K562 (cell line): Measurements from ENCODE around the gene INSIG1. TPM values are rescaled to one million over a fixed set of nuclear protein-coding genes. Genes with fewer than 3 reads are reported as not detected.

Experiments used
- BMI1 ChIP-seq: fragments of 150-350 bp; IDR thresholded peaks from 2 replicates; pipeline ENCODE4 v1.6.1; 2014; ENCODE audit warnings: low read length
- CEBPG ChIP-seq, 3 experiments: fragments of 200-800 bp in 1 of 3; sonication (Bioruptor generic) in 1 of 3; sonication (generic) in 1 of 3; formaldehyde crosslinking in 1 of 3; IDR thresholded peaks in 2 of 3; conservative IDR thresholded peaks in 1 of 3; 2 replicates each; pipeline versions ENCODE4 v1.6.1 to v1.8.0; 2016 to 2022; ENCODE audit warnings: missing compliant biosample characterization in 2 of 3, missing genetic modification characterization in 2 of 3, mild to moderate bottlenecking in 1 of 3, missing genetic modification reagents in 1 of 3
- ELF1 ChIP-seq: fragments of 200-800 bp; sonication (Bioruptor generic); IDR thresholded peaks from 2 replicates; pipeline ENCODE4 v1.6.1; 2016; ENCODE audit warnings: missing genetic modification characterization, missing compliant biosample characterization
- FOXK2 ChIP-seq, 2 experiments: fragments of 450-650 bp; IDR thresholded peaks in 1 of 2; conservative IDR thresholded peaks in 1 of 2; 2 replicates each; pipeline ENCODE4 v1.6.1; 2016; ENCODE audit warnings: low read depth in 2 of 2, mild to moderate bottlenecking in 1 of 2
- KAT8 ChIP-seq: fragments of 450-650 bp; IDR thresholded peaks from 2 replicates; pipeline ENCODE4 v1.6.1; 2016; ENCODE audit warnings: low read depth, mild to moderate bottlenecking
- LARP7 ChIP-seq: fragments of 450-650 bp; IDR thresholded peaks from 2 replicates; pipeline ENCODE4 v1.6.1; 2016
- PHF8 ChIP-seq: fragments of 200-600 bp; sonication (generic); IDR thresholded peaks from 2 replicates; pipeline ENCODE4 v1.6.1; 2012; ENCODE audit warnings: mixed run types, mild to moderate bottlenecking, inconsistent platforms, low read length, moderate library complexity, borderline replicate concordance
- PML ChIP-seq: IDR thresholded peaks from 2 replicates; pipeline ENCODE4 v1.6.1; 2012; ENCODE audit warnings: low read length, inconsistent platforms
- RAD51 ChIP-seq: fragments of 450-650 bp; IDR thresholded peaks from 2 replicates; pipeline ENCODE4 v1.7.1; 2016; ENCODE audit warnings: low read depth, mild to moderate bottlenecking, borderline replicate concordance
- TAF9B ChIP-seq: fragments of 450-650 bp; IDR thresholded peaks from 2 replicates; pipeline ENCODE4 v1.6.1; 2018; ENCODE audit warnings: mild to moderate bottlenecking; ENCODE audit not compliant: partially characterized antibody
- ZFX ChIP-seq: sonication (generic); formaldehyde crosslinking; IDR thresholded peaks from 2 replicates; pipeline ENCODE4 v1.8.0; 2022; ENCODE audit warnings: mild to moderate bottlenecking, missing genetic modification reagents, moderate library complexity
- ZNF239 ChIP-seq: fragments of 250-450 bp; sonication (Bioruptor Pico); IDR thresholded peaks from 2 replicates; pipeline ENCODE4 v1.4.0; 2020; ENCODE audit warnings: mild to moderate bottlenecking
- ZNF354B ChIP-seq: fragments of 250-450 bp; sonication (Bioruptor Pico); IDR thresholded peaks from 2 replicates; pipeline ENCODE4 v1.4.0; 2020
- ZNF586 ChIP-seq: fragments of 450-650 bp; formaldehyde crosslinking; conservative IDR thresholded peaks from 2 replicates; pipeline ENCODE4 v1.4.0; 2020; ENCODE audit warnings: mild to moderate bottlenecking, moderate library complexity
- ZNF76 ChIP-seq: fragments of 250-450 bp; sonication (Bioruptor Pico); IDR thresholded peaks from 2 replicates; pipeline ENCODE4 v1.4.0; 2020; ENCODE audit warnings: mild to moderate bottlenecking, moderate library complexity, borderline replicate concordance
- ZNF764 ChIP-seq: fragments of 250-450 bp; sonication (Bioruptor Pico); IDR thresholded peaks from 2 replicates; pipeline ENCODE4 v1.4.0; 2020; ENCODE audit warnings: low read depth, mild to moderate bottlenecking, moderate library complexity
- polyA plus RNA-seq, 8 experiments: library from polyadenylated mRNA; depleted of rRNA in 4 of 8; stranded (reverse) in 5 of 8; unstranded in 3 of 8; fragments of >200 nt; fragmentation: Nextera tagmentation in 2 of 8; fragmentation: Illumina TruSeq in 1 of 8; extraction: Ambion mirVana in 2 of 8; extraction: Trizol in 1 of 8; gene quantifications; 2 replicates each; pipeline versions ENCODE4 v1.2.1 to v1.2.3, GENCODE V29; 2011 to 2014; ENCODE audit warnings: inconsistent platforms in 1 of 8, missing spikeins in 1 of 8
- total RNA-seq, 7 experiments: library from RNA; depleted of rRNA in 6 of 7; stranded (reverse); fragments of >200 nt in 6 of 7; fragmentation: Illumina TruSeq in 2 of 7; extraction: Trizol in 2 of 7; gene quantifications; 2 replicates each; pipeline versions ENCODE4 v1.2.1 to v1.2.3, GENCODE V29; 2011 to 2021; ENCODE audit warnings: low replicate concordance in 1 of 7
- TF ChIP-seq, protein P1 (sequence below): sonication (generic); formaldehyde crosslinking; IDR thresholded peaks from 2 replicates; pipeline ENCODE4 v1.4.0; 2020; ENCODE audit warnings: mild to moderate bottlenecking, missing genetic modification reagents
- TF ChIP-seq, protein P2 (sequence below): fragments of 450-650 bp; IDR thresholded peaks from 2 replicates; pipeline ENCODE4 v1.6.1; 2017; ENCODE audit warnings: mild to moderate bottlenecking, moderate library complexity
- TF ChIP-seq, protein P3 (sequence below): fragments of 450-650 bp; formaldehyde crosslinking; IDR thresholded peaks from 2 replicates; pipeline ENCODE4 v1.4.0; 2022; ENCODE audit warnings: missing genetic modification characterization
- TF ChIP-seq, protein P4 (sequence below), 3 experiments: fragments of 200-800 bp in 1 of 3; fragments of 250-450 bp in 1 of 3; fragments of 450-650 bp in 1 of 3; sonication (Bioruptor Pico) in 1 of 3; sonication (Bioruptor generic) in 1 of 3; formaldehyde crosslinking in 1 of 3; IDR thresholded peaks; 2 replicates each; pipeline versions ENCODE4 v1.6.1 to v1.8.0; 2016 to 2022; ENCODE audit warnings: mild to moderate bottlenecking in 2 of 3, missing genetic modification characterization in 2 of 3, missing compliant biosample characterization in 1 of 3, moderate library complexity in 1 of 3

INSIG1 gene
- total and polyA plus RNA-seq, 9 of the 15 experiments (the other 6 are each of a cell fraction or from before 2014, with no cell fraction given) = 57.1 to 787 (median 238) TPM

DNA sequence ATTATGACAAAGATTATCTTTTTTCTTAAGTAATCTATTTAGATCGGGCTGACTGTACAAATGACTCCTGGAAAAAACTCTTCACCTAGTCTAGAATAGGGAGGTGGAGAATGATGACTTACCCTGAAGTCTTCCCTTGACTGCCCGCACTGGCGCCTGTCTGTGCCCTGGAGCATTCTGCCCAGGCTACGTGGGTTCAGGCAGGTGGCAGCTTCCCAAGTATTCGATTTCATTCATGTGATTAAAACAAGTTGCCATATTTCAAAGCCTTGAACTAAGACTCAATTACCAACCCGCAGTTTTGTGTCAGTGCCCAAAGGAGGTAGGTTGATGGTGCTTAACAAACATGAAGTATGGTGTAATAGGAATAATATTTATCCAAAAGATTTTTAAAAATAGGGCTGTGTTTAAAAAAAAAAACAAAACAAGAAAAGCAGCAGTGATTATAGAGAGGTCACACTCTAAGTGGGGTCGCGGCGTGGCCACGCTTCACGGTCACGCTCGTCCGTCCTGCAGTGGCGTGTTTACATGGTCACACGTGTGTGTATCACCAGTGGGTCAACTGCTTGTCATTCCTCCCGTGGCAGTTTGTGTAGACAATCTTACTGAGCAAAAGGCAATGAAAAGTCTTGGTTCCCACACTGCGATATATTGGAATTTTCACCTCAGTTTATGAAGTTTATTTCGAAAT is 10.8 kb downstream of the INSIG1 start (continued):
- TF ChIP-seq, protein P1, sequence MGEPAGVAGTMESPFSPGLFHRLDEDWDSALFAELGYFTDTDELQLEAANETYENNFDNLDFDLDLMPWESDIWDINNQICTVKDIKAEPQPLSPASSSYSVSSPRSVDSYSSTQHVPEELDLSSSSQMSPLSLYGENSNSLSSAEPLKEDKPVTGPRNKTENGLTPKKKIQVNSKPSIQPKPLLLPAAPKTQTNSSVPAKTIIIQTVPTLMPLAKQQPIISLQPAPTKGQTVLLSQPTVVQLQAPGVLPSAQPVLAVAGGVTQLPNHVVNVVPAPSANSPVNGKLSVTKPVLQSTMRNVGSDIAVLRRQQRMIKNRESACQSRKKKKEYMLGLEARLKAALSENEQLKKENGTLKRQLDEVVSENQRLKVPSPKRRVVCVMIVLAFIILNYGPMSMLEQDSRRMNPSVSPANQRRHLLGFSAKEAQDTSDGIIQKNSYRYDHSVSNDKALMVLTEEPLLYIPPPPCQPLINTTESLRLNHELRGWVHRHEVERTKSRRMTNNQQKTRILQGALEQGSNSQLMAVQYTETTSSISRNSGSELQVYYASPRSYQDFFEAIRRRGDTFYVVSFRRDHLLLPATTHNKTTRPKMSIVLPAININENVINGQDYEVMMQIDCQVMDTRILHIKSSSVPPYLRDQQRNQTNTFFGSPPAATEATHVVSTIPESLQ (CRISPR knock-in tag) = no peak
- TF ChIP-seq RAD51 (no peak), CEBPG (CRISPR knock-in tag; IDR thresholded peaks at IDR 0.05) (no peak), CEBPG (tag; conservative IDR thresholded peaks at IDR 0.05 in 1 of 2, IDR thresholded peaks at IDR 0.05 in 1 of 2) (0 out of 4 replicates have a peak, but pooled peaks of 1 of the 2 experiments have one; percentile 25), PML (peak; percentile 81; the same call in 1 of the 2 replicates), PHF8 (no peak), KAT8 (no peak), FOXK2 (conservative IDR thresholded peaks at IDR 0.05 in 1 of 2, IDR thresholded peaks at IDR 0.05 in 1 of 2; ENCODE audit: low read depth in 2 of 2) (no peak), LARP7 (no peak), ZNF354B (CRISPR knock-in tag) (no peak), ELF1 (tag) (no peak), ZFX (CRISPR knock-in tag) (no peak), ZNF76 (CRISPR knock-in tag) (no peak), BMI1 (no peak), TAF9B (no peak), ZNF239 (CRISPR knock-in tag) (no peak), ZNF586 (CRISPR knock-in tag) (no peak), ZNF764 (CRISPR knock-in tag) (no peak)
- TF ChIP-seq, protein P2, sequence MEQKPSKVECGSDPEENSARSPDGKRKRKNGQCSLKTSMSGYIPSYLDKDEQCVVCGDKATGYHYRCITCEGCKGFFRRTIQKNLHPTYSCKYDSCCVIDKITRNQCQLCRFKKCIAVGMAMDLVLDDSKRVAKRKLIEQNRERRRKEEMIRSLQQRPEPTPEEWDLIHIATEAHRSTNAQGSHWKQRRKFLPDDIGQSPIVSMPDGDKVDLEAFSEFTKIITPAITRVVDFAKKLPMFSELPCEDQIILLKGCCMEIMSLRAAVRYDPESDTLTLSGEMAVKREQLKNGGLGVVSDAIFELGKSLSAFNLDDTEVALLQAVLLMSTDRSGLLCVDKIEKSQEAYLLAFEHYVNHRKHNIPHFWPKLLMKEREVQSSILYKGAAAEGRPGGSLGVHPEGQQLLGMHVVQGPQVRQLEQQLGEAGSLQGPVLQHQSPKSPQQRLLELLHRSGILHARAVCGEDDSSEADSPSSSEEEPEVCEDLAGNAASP = no peak
- TF ChIP-seq, protein P3, sequence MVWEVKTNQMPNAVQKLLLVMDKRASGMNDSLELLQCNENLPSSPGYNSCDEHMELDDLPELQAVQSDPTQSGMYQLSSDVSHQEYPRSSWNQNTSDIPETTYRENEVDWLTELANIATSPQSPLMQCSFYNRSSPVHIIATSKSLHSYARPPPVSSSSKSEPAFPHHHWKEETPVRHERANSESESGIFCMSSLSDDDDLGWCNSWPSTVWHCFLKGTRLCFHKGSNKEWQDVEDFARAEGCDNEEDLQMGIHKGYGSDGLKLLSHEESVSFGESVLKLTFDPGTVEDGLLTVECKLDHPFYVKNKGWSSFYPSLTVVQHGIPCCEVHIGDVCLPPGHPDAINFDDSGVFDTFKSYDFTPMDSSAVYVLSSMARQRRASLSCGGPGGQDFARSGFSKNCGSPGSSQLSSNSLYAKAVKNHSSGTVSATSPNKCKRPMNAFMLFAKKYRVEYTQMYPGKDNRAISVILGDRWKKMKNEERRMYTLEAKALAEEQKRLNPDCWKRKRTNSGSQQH (CRISPR knock-in tag) = no peak
- TF ChIP-seq, protein P4, sequence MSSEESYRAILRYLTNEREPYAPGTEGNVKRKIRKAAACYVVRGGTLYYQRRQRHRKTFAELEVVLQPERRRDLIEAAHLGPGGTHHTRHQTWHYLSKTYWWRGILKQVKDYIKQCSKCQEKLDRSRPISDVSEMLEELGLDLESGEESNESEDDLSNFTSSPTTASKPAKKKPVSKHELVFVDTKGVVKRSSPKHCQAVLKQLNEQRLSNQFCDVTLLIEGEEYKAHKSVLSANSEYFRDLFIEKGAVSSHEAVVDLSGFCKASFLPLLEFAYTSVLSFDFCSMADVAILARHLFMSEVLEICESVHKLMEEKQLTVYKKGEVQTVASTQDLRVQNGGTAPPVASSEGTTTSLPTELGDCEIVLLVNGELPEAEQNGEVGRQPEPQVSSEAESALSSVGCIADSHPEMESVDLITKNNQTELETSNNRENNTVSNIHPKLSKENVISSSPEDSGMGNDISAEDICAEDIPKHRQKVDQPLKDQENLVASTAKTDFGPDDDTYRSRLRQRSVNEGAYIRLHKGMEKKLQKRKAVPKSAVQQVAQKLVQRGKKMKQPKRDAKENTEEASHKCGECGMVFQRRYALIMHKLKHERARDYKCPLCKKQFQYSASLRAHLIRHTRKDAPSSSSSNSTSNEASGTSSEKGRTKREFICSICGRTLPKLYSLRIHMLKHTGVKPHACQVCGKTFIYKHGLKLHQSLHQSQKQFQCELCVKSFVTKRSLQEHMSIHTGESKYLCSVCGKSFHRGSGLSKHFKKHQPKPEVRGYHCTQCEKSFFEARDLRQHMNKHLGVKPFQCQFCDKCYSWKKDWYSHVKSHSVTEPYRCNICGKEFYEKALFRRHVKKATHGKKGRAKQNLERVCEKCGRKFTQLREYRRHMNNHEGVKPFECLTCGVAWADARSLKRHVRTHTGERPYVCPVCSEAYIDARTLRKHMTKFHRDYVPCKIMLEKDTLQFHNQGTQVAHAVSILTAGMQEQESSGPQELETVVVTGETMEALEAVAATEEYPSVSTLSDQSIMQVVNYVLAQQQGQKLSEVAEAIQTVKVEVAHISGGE (CRISPR knock-in tag; IDR thresholded peaks at IDR 0.05) = no peak
